Suprapubic skin (tissue), 4 donors: Measurements from ENCODE around the gene GBP4.

Experiments used
- CTCF ChIP-seq, 2 donors: fragments of 200-600 bp in 1 of 2; fragments of 450-650 bp in 1 of 2; sonication (generic) in 1 of 2; IDR thresholded peaks; one replicate each; pipeline ENCODE4 v1.5.1; 2016 to 2019; ENCODE audit warnings: antibody characterized with exemption in 2 of 2, mild to moderate bottlenecking in 1 of 2, moderate library complexity in 1 of 2
- POLR2A ChIP-seq, 2 donors: fragments of 450-650 bp; IDR thresholded peaks; one replicate each; pipeline ENCODE4 v1.6.1; 2017; ENCODE audit warnings: antibody characterized with exemption in 2 of 2, mild to moderate bottlenecking in 2 of 2, moderate library complexity in 2 of 2
- POLR2AphosphoS5 ChIP-seq, 3 donors: sonication (generic); formaldehyde crosslinking; IDR thresholded peaks; one replicate each; pipeline ENCODE4 v1.6.1; 2017; ENCODE audit warnings: antibody characterized with exemption in 3 of 3

- TF ChIP-seq CTCF (IDR thresholded peaks at IDR 0.05) (no peak), POLR2AphosphoS5 (IDR thresholded peaks at IDR 0.05) (no peak), POLR2A (IDR thresholded peaks at IDR 0.05) (no peak)
These were observed 24.3 kb downstream of the GBP4 start for GRCh38 chr1:89174491-89174890.
